SJCRH30 (cell line): ENCODE results near the gene CRB3. TPM values are rescaled to one million over a fixed set of nuclear protein-coding genes. Genes with fewer than 3 reads are reported as not detected.
"Not testable (repeated sequence)": the region's sequence is repeated elsewhere in the genome, so short reads cannot be mapped to it uniquely, and the experiment has no call there.

Source experiments
- DNase-seq, 2 experiments: peaks; one replicate each; pipeline ENCODE4 v3.0.0-alpha.2; 2015 to 2020
- H3K27ac ChIP-seq: fragments of 250-450 bp; sonication (Bioruptor Pico); 2 replicates; pipeline ENCODE4 v1.5.1; 2020; ENCODE audit warnings: mild to moderate bottlenecking, moderate library complexity
- H3K27me3 ChIP-seq: fragments of 250-450 bp; sonication (Bioruptor Pico); 2 replicates; pipeline ENCODE4 v1.5.1; 2020; ENCODE audit warnings: mild to moderate bottlenecking, moderate library complexity
- H3K36me3 ChIP-seq: fragments of 250-450 bp; sonication (Bioruptor Pico); 2 replicates; pipeline ENCODE4 v1.5.1; 2020; ENCODE audit warnings: mild to moderate bottlenecking, moderate library complexity
- H3K4me1 ChIP-seq: fragments of 250-450 bp; sonication (Bioruptor Pico); 2 replicates; pipeline ENCODE4 v1.5.1; 2020; ENCODE audit warnings: mild to moderate bottlenecking, moderate library complexity
- H3K4me3 ChIP-seq: fragments of 250-450 bp; sonication (Bioruptor Pico); 2 replicates; pipeline ENCODE4 v1.5.1; 2020; ENCODE audit warnings: mild to moderate bottlenecking, moderate library complexity
- H3K9me3 ChIP-seq: fragments of 250-450 bp; sonication (Bioruptor Pico); replicated peaks from 2 replicates; pipeline ENCODE4 v1.5.1; 2020; ENCODE audit warnings: mild to moderate bottlenecking, moderate library complexity
- total RNA-seq: library from RNA; depleted of rRNA; stranded (reverse); fragments of >200 nt; shearing (Covaris generic); gene quantifications from 2 replicates; pipeline ENCODE4 v1.2.3, GENCODE V29; 2014

The CRB3 gene
- total RNA-seq, 1 experiment from 2014 or later, result not detected

- Histone ChIP-seq H3K4me1 (no peaks in the 10 kb centered on the region; the same call in 1 of the 2 replicates), H3K9me3 (no peaks in the 10 kb centered on the region), H3K27me3 (no peaks in the 10 kb centered on the region), H3K36me3 (peaks cover 18% of the 10 kb centered on the region; the same call in 1 of the 2 replicates), H3K27ac (peak overlapping the region; percentile 33), H3K4me3 (peak overlapping the region; percentile 13; the same call in 1 of the 2 replicates)
- DNase-seq, result no peak
These were observed 38.1 kb upstream of the CRB3 start for GRCh38 chr19:6425732-6426620.

GRCh38 chr19:6427131-6427530 lies 36.9 kb upstream of the CRB3 start:
- Histone ChIP-seq H3K27me3 (no peaks in the 10 kb centered on the region), H3K4me1 (no peaks in the 10 kb centered on the region; the same call in 1 of the 2 replicates), H3K27ac (no peak overlapping the region), H3K36me3 (0 out of 2 replicates have a peak, but pooled peaks cover 7% of the 10 kb centered on the region), H3K9me3 (no peaks in the 10 kb centered on the region), H3K4me3 (no peak overlapping the region)
- DNase-seq, result no peak

GRCh38 chr19:6428692-6429418 lies 35.2 kb upstream of the CRB3 start:
- H3K36me3 ChIP-seq, H3K27ac ChIP-seq, H3K4me3 ChIP-seq, H3K4me1 ChIP-seq, DNase-seq, H3K27me3 ChIP-seq, H3K9me3 ChIP-seq: not testable (repeated sequence)

- Histone ChIP-seq H3K27me3 (no peaks in the 10 kb centered on the region), H3K4me1 (no peaks in the 10 kb centered on the region), H3K4me3 (no peak overlapping the region), H3K9me3 (no peaks in the 10 kb centered on the region), H3K27ac (no peak overlapping the region), H3K36me3 (no peaks in the 10 kb centered on the region)
- DNase-seq, result no peak
These were observed 34.5 kb upstream of the CRB3 start for GRCh38 chr19:6429419-6430221.

- no peak overlapping the region for H3K27ac ChIP-seq
- DNase-seq, result no peak
- H3K9me3 ChIP-seq, result no peaks in the 10 kb centered on the region
- H3K4me1 ChIP-seq, result no peaks in the 10 kb centered on the region
- no peaks in the 10 kb centered on the region for H3K27me3 ChIP-seq
- H3K4me3 ChIP-seq, result no peak overlapping the region
- no peaks in the 10 kb centered on the region for H3K36me3 ChIP-seq
These were observed 32.2 kb upstream of the CRB3 start for GRCh38 chr19:6431891-6432290.

GRCh38 chr19:6433165-6433564 lies 30.9 kb upstream of the CRB3 start:
- no peaks in the 10 kb centered on the region for H3K4me1 ChIP-seq
- no peak for DNase-seq
- no peak overlapping the region for H3K4me3 ChIP-seq
- H3K9me3 ChIP-seq, result no peaks in the 10 kb centered on the region
- no peaks in the 10 kb centered on the region for H3K27me3 ChIP-seq
- no peak overlapping the region for H3K27ac ChIP-seq
- no peaks in the 10 kb centered on the region for H3K36me3 ChIP-seq

- no peaks in the 10 kb centered on the region for H3K9me3 ChIP-seq
- no peaks in the 10 kb centered on the region for H3K4me1 ChIP-seq
- no peaks in the 10 kb centered on the region for H3K36me3 ChIP-seq
- DNase-seq, result no peak
- H3K27ac ChIP-seq, result no peak within 1 kb of the TSS
- no peaks in the 10 kb centered on the region for H3K27me3 ChIP-seq
- H3K4me3 ChIP-seq, result no peak within 1 kb of the TSS
These were observed 30.4 kb upstream of the CRB3 start, which contains the start of gene SLC25A41 for GRCh38 chr19:6433663-6434062. Gene SLC25A41 (minus strand): TSS chr19:6433763. CDS start chr19:6433693, 70 bp downstream.

- Histone ChIP-seq H3K4me3 (no peak overlapping the region), H3K9me3 (no peaks in the 10 kb centered on the region), H3K4me1 (no peaks in the 10 kb centered on the region), H3K36me3 (no peaks in the 10 kb centered on the region), H3K27me3 (no peaks in the 10 kb centered on the region), H3K27ac (no peak overlapping the region)
- no peak for DNase-seq
These were observed 24.3 kb upstream of the CRB3 start for GRCh38 chr19:6439743-6440142.

GRCh38 chr19:6440905-6441304 lies 23.2 kb upstream of the CRB3 start:
- Histone ChIP-seq H3K4me1 (no peaks in the 10 kb centered on the region), H3K36me3 (no peaks in the 10 kb centered on the region), H3K27ac (no peak overlapping the region), H3K4me3 (no peak overlapping the region), H3K9me3 (no peaks in the 10 kb centered on the region), H3K27me3 (no peaks in the 10 kb centered on the region)
- DNase-seq, result no peak

GRCh38 chr19:6442087-6442688 lies 21.9 kb upstream of the CRB3 start:
- no peaks in the 10 kb centered on the region for H3K4me1 ChIP-seq
- no peaks in the 10 kb centered on the region for H3K36me3 ChIP-seq
- no peak overlapping the region for H3K4me3 ChIP-seq
- DNase-seq, result no peak
- H3K27ac ChIP-seq, result no peak overlapping the region
- no peaks in the 10 kb centered on the region for H3K27me3 ChIP-seq
- no peaks in the 10 kb centered on the region for H3K9me3 ChIP-seq

GRCh38 chr19:6443986-6444385 lies 20.1 kb upstream of the CRB3 start:
- Histone ChIP-seq H3K4me1 (no peaks in the 10 kb centered on the region), H3K36me3 (no peaks in the 10 kb centered on the region), H3K9me3 (no peaks in the 10 kb centered on the region), H3K27ac (no peak overlapping the region), H3K27me3 (no peaks in the 10 kb centered on the region), H3K4me3 (no peak overlapping the region)
- DNase-seq, result no peak

- H3K4me1 ChIP-seq, result no peaks in the 10 kb centered on the region
These were observed 17.6 kb upstream of the CRB3 start for GRCh38 chr19:6446452-6446851.

GRCh38 chr19:6448045-6448444 lies 16.0 kb upstream of the CRB3 start:
- Histone ChIP-seq H3K27me3 (no peaks in the 10 kb centered on the region), H3K4me1 (no peaks in the 10 kb centered on the region), H3K36me3 (no peaks in the 10 kb centered on the region), H3K4me3 (no peak overlapping the region), H3K9me3 (no peaks in the 10 kb centered on the region), H3K27ac (no peak overlapping the region)
- no peak for DNase-seq

More at GRCh38 chr19:6446452-6446851, 17.6 kb upstream of the CRB3 start:
- Histone ChIP-seq H3K4me3 (no peak overlapping the region), H3K9me3 (no peaks in the 10 kb centered on the region), H3K27ac (no peak overlapping the region), H3K36me3 (no peaks in the 10 kb centered on the region), H3K27me3 (no peaks in the 10 kb centered on the region)
- DNase-seq, result no peak

GRCh38 chr19:6450166-6450565 lies 13.9 kb upstream of the CRB3 start:
- H3K9me3 ChIP-seq, result no peaks in the 10 kb centered on the region
- H3K4me1 ChIP-seq, result no peaks in the 10 kb centered on the region
- H3K4me3 ChIP-seq, result no peak overlapping the region
- no peak for DNase-seq
- H3K36me3 ChIP-seq, result no peaks in the 10 kb centered on the region
- H3K27me3 ChIP-seq, result no peaks in the 10 kb centered on the region
- no peak overlapping the region for H3K27ac ChIP-seq
